HepG2 (cell line): ENCODE measurements around the gene INSIG1.

Experiments used
- CTCF ChIP-seq: sonication (generic); formaldehyde crosslinking; IDR thresholded peaks from 2 replicates; pipeline ENCODE4 v1.5.0; 2020; ENCODE audit warnings: mild to moderate bottlenecking, missing genetic modification reagents, moderate library complexity
- NR2F1 ChIP-seq, 2 experiments: fragments of 450-650 bp in 1 of 2; formaldehyde crosslinking in 1 of 2; IDR thresholded peaks; 2 replicates each; pipeline versions ENCODE4 v1.5.0 to v1.6.1; 2016 to 2020; ENCODE audit warnings: mild to moderate bottlenecking in 1 of 2, missing compliant biosample characterization in 1 of 2, missing genetic modification reagents in 1 of 2, moderate library complexity in 1 of 2
- RNF2 ChIP-seq: fragments of 450-650 bp; conservative IDR thresholded peaks from 2 replicates; pipeline ENCODE4 v1.6.1; 2016; ENCODE audit warnings: low read depth
- TEAD3 ChIP-seq: optimal IDR thresholded peaks from 2 replicates; pipeline ENCODE3; 2016; ENCODE audit warnings: borderline replicate concordance
- ZNF503 ChIP-seq: sonication (generic); formaldehyde crosslinking; IDR thresholded peaks from 2 replicates; pipeline ENCODE4 v1.4.0; 2020; ENCODE audit warnings: missing genetic modification reagents
- ZNF703 ChIP-seq: sonication (generic); formaldehyde crosslinking; IDR thresholded peaks from 2 replicates; pipeline ENCODE4 v1.5.1; 2020; ENCODE audit warnings: missing genetic modification reagents, mild to moderate bottlenecking, moderate library complexity, borderline replicate concordance
- TF ChIP-seq, protein P1 (sequence below): IDR thresholded peaks from 2 replicates; pipeline ENCODE4 v1.6.1; 2012; ENCODE audit warnings: inconsistent platforms

GRCh38 chr7:155343150-155343549 is 45.5 kb downstream of the INSIG1 start:
- TF ChIP-seq, protein P1, sequence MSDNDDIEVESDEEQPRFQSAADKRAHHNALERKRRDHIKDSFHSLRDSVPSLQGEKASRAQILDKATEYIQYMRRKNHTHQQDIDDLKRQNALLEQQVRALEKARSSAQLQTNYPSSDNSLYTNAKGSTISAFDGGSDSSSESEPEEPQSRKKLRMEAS = no peak
- TF ChIP-seq RNF2 (no peak), ZNF503 (CRISPR knock-in tag) (no peak), CTCF (CRISPR knock-in tag) (no peak), TEAD3 (no peak), ZNF703 (CRISPR knock-in tag) (no peak), NR2F1 (CRISPR knock-in tag; IDR thresholded peaks at IDR 0.05) (no peak)
